Loucy (cell line): ENCODE data around the gene METAP2.

Experiments used
- H2AFZ ChIP-seq: fragments of 200-600 bp; sonication (generic); 2 replicates; pipeline ENCODE4 v1.6.0; 2016; ENCODE audit warnings: antibody characterized with exemption, mild to moderate bottlenecking, low read length, moderate library complexity
- H3F3A ChIP-seq: fragments of 200-600 bp; 2 replicates; pipeline ENCODE4 v1.6.0; 2016; ENCODE audit warnings: antibody characterized with exemption, low read depth, mild to moderate bottlenecking
- H3K27me3 ChIP-seq: fragments of 200-600 bp; sonication (generic); 2 replicates; pipeline ENCODE4 v1.6.1; 2014; ENCODE audit warnings: low read length, mild to moderate bottlenecking; ENCODE audit not compliant: insufficient read depth, poor library complexity, severe bottlenecking
- H3K36me3 ChIP-seq: fragments of 200-600 bp; sonication (generic); 2 replicates; pipeline ENCODE4 v1.6.1; 2016; ENCODE audit warnings: low read length; ENCODE audit not compliant: insufficient read depth
- H3K4me1 ChIP-seq: fragments of 200-600 bp; sonication (generic); 2 replicates; pipeline ENCODE4 v1.5.1; 2014; ENCODE audit warnings: low read length, mild to moderate bottlenecking; ENCODE audit not compliant: insufficient read depth, poor library complexity, severe bottlenecking
- H3K4me2 ChIP-seq: fragments of 200-600 bp; sonication (generic); 2 replicates; pipeline ENCODE4 v1.6.0; 2014; ENCODE audit warnings: antibody characterized with exemption, low read length, low read depth, mild to moderate bottlenecking; ENCODE audit not compliant: poor library complexity, severe bottlenecking
- H3K4me3 ChIP-seq: fragments of 200-600 bp; sonication (generic); 2 replicates; pipeline ENCODE4 v1.5.1; 2014; ENCODE audit warnings: low read length, mild to moderate bottlenecking, mixed read lengths; ENCODE audit not compliant: poor library complexity, severe bottlenecking
- H3K79me2 ChIP-seq: fragments of 200-600 bp; sonication (generic); 2 replicates; pipeline ENCODE4 v1.6.1; 2014; ENCODE audit warnings: low read length; ENCODE audit not compliant: insufficient read depth
- H3K9ac ChIP-seq: fragments of 200-600 bp; sonication (generic); 2 replicates; pipeline ENCODE4 v1.6.0; 2014; ENCODE audit warnings: mild to moderate bottlenecking, low read depth, low read length, moderate library complexity; ENCODE audit not compliant: poor library complexity, severe bottlenecking
- H3K9me2 ChIP-seq: fragments of 200-600 bp; sonication (generic); replicated peaks from 2 replicates; pipeline ENCODE4 v1.6.1; 2016; ENCODE audit warnings: low read depth, low read length, mixed read lengths
- H3K9me3 ChIP-seq: fragments of 200-600 bp; sonication (generic); 2 replicates; pipeline ENCODE4 v1.6.1; 2014; ENCODE audit warnings: mild to moderate bottlenecking, antibody characterized with exemption, low read length, low read depth; ENCODE audit not compliant: insufficient read depth
- H4K20me1 ChIP-seq: fragments of 200-600 bp; sonication (generic); 2 replicates; pipeline ENCODE4 v1.6.0; 2014; ENCODE audit warnings: antibody characterized with exemption, low read length, mild to moderate bottlenecking; ENCODE audit not compliant: insufficient read depth, poor library complexity, severe bottlenecking
- EZH2phosphoT487 ChIP-seq: fragments of 200-600 bp; IDR thresholded peaks from 2 replicates; pipeline ENCODE4 v1.6.1; 2018; ENCODE audit warnings: antibody characterized with exemption, mild to moderate bottlenecking, moderate library complexity, borderline replicate concordance
- TF ChIP-seq, protein P1 (sequence below): fragments of 200-600 bp; sonication (generic); conservative IDR thresholded peaks from 2 replicates; pipeline ENCODE4 v1.5.1; 2014; ENCODE audit warnings: mild to moderate bottlenecking, antibody characterized with exemption, low read length

The METAP2 gene

DNA sequence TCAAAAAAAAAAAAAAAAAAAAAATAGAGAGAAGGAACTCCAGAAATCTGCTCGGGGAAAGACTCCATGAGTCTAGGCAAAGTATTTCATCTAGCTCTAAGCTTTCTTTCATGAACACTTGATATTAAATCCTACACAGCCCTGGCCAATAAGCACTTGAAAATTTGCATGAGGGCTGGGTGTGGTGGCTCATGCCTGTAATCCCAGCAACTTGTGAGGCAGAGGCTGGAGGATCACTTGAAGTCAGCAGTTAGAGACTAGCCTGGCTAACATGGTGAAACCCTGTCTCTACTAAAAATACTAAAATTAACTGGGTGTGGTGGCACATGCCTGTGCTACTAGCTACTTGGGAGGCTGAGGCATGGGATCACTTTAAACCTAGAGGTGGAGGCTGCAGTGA lies 13.1 kb upstream of the METAP2 start:
- H3K36me3 ChIP-seq = no peaks in the 10 kb centered on the region
- H3K27me3 ChIP-seq = no peaks in the 10 kb centered on the region
- H3K4me1 ChIP-seq = no peaks in the 10 kb centered on the region
- no peak overlapping the region for H3K4me2 ChIP-seq
- TF ChIP-seq EZH2phosphoT487 = no peak
- TF ChIP-seq, protein P1, sequence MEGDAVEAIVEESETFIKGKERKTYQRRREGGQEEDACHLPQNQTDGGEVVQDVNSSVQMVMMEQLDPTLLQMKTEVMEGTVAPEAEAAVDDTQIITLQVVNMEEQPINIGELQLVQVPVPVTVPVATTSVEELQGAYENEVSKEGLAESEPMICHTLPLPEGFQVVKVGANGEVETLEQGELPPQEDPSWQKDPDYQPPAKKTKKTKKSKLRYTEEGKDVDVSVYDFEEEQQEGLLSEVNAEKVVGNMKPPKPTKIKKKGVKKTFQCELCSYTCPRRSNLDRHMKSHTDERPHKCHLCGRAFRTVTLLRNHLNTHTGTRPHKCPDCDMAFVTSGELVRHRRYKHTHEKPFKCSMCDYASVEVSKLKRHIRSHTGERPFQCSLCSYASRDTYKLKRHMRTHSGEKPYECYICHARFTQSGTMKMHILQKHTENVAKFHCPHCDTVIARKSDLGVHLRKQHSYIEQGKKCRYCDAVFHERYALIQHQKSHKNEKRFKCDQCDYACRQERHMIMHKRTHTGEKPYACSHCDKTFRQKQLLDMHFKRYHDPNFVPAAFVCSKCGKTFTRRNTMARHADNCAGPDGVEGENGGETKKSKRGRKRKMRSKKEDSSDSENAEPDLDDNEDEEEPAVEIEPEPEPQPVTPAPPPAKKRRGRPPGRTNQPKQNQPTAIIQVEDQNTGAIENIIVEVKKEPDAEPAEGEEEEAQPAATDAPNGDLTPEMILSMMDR = no peak
- H3K9ac ChIP-seq = no peak overlapping the region
- no peaks in the 10 kb centered on the region for H3K9me2 ChIP-seq
- no peaks in the 10 kb centered on the region for H3F3A ChIP-seq
- H2AFZ ChIP-seq = no peak overlapping the region
- no peaks in the 10 kb centered on the region for H3K79me2 ChIP-seq
- H3K9me3 ChIP-seq = no peaks in the 10 kb centered on the region
- H3K4me3 ChIP-seq = no peak overlapping the region
- no peaks in the 10 kb centered on the region for H4K20me1 ChIP-seq

DNA sequence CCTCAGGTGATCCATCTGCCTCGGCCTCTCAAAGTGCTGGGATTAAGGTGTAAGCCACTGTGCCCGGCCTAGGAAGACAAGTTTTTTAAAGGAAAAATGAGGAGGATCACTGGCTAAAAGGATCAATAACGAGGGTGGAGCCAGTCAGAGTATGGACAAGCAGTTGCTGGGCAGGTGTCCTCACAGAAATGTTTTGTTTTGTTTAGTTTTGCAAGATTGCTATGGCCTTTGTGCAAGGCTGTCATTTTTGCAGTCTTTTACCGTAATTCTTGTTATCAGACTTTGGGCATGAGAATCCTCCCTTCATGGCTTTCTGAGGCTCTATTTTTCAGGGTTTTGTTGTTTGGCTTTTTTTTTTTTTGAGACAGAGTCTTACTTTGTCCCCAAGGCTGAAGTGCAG lies 11.9 kb upstream of the METAP2 start:
- 0 out of 2 replicates have a peak overlapping the region, but pooled peaks have one; percentile 54 for H2AFZ ChIP-seq
- H3K9ac ChIP-seq = no peak overlapping the region
- no peaks in the 10 kb centered on the region for H3K9me2 ChIP-seq
- no peaks in the 10 kb centered on the region for H3K9me3 ChIP-seq
- no peaks in the 10 kb centered on the region for H3K36me3 ChIP-seq
- no peaks in the 10 kb centered on the region for H3K4me1 ChIP-seq
- no peaks in the 10 kb centered on the region for H3F3A ChIP-seq
- no peak overlapping the region for H3K4me2 ChIP-seq
- no peaks in the 10 kb centered on the region for H4K20me1 ChIP-seq
- no peaks in the 10 kb centered on the region for H3K27me3 ChIP-seq
- TF ChIP-seq, protein P1 = no peak
- no peak for TF ChIP-seq EZH2phosphoT487
- no peak overlapping the region for H3K4me3 ChIP-seq
- no peaks in the 10 kb centered on the region for H3K79me2 ChIP-seq

DNA sequence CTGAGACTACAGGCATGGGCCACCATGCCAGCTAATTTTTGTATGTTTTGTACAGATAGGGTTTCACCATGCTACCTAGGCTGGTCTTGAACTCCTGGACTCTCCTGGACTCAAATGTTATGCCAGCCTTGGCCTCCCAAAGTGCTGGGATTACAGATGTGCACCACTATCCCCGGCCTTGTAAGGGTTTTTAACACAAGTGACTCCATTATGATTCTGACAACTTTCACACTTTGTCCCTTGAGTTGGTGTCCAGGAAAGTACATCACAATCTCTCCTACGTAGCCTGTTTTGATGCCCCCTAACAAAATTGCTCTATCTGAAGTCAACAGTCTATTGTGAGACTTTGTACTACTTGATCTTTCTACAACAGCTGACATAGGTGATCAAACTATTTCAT lies 11.4 kb upstream of the METAP2 start:
- Histone ChIP-seq H2AFZ (0 out of 2 replicates have a peak overlapping the region, but pooled peaks have one; percentile 54), H3K36me3 (no peaks in the 10 kb centered on the region), H3K9ac (no peak overlapping the region), H3F3A (no peaks in the 10 kb centered on the region), H4K20me1 (no peaks in the 10 kb centered on the region), H3K4me2 (no peak overlapping the region), H3K4me3 (no peak overlapping the region), H3K9me3 (no peaks in the 10 kb centered on the region), H3K27me3 (no peaks in the 10 kb centered on the region), H3K4me1 (no peaks in the 10 kb centered on the region), H3K79me2 (no peaks in the 10 kb centered on the region), H3K9me2 (no peaks in the 10 kb centered on the region)
- no peak for TF ChIP-seq EZH2phosphoT487
- TF ChIP-seq, protein P1 = no peak
